Measurements from ENCODE around the gene XK. TPM values are rescaled to one million over a fixed set of nuclear protein-coding genes. Genes with fewer than 3 reads are reported as not detected.

XK gene
- total and polyA plus RNA-seq, 2 experiments from 2014 or later, result 0.29 to 1.5 TPM

DNA sequence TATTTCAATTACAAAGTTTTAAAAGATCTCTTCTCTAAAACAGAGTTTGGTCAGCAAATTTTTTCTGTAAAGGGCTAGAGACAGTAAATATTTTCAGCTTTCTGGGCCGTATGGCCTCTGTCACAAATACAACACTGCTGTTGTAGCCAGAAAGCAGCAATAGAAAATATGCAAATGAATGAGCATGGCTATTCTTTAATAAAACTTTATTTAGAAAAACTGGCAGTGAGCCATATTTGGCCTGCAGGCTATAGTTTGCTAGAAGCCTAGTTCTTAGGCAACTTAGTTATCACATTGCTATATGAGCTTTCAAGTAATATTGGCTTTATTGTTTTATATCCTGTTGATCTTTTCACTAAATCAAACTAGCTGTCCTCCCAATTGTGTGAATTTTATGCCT is 26.5 kb upstream of the XK start:
- Mint-ChIP-seq H3K36me3 (ENCODE audit: low read depth) (no peaks in the 10 kb centered on the region), H3K9me3 (no peaks in the 10 kb centered on the region), H3K4me3 (no peak overlapping the region), H3K27me3 (ENCODE audit: insufficient read depth, low read depth, poor library complexity) (no peaks in the 10 kb centered on the region), H3K4me1 (no peaks in the 10 kb centered on the region; the same call in 2 of the 3 replicates), H3K27ac (no peak overlapping the region)
- Histone ChIP-seq H3K9me2 (ENCODE audit: insufficient read depth) (no peaks in the 10 kb centered on the region), H3F3A (replicated peaks; ENCODE audit: low read depth) (no peaks in the 10 kb centered on the region), H3K4me1 (ENCODE audit: insufficient read depth) (no peaks in the 10 kb centered on the region), H2AFZ (no peak overlapping the region), H3K27me3 (ENCODE audit: insufficient read depth) (no peaks in the 10 kb centered on the region), H3K27ac (ENCODE audit: low read depth) (no peak overlapping the region), H4K20me1 (replicated peaks; ENCODE audit: insufficient read depth) (no peaks in the 10 kb centered on the region), H3K4me2 (no peak overlapping the region), H3K79me2 (replicated peaks; ENCODE audit: insufficient read depth) (no peaks in the 10 kb centered on the region), H3K36me3 (ENCODE audit: insufficient read depth) (no peaks in the 10 kb centered on the region), H3K4me3 (no peak overlapping the region)
- DNase-seq (ENCODE audit: low spot score) (no peak), ATAC-seq (no peak)
- TF ChIP-seq ZNF331 (CRISPR knock-in tag; IDR thresholded peaks at IDR 0.05; ENCODE audit: low read depth), result no peak

DNA sequence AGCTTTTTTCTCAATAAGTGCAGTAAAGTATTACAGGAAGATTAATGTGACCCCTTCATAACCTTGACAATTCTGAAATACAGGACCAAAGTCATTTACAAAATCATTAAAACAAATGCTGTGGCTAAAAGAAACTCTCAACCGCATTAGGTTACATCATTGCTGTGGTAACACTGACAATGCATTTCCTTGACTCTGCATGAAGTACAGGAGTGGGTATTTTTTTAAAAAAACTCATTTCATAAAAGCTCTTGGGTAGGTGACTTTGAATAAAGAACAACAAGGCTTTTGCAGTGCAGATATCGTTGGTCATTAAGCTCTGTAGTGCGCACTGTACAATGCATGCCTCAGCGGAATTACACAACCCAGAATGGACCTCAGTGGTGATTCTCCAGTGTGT is 23.4 kb upstream of the XK start:
- Histone ChIP-seq H3K36me3 (ENCODE audit: insufficient read depth) (no peaks in the 10 kb centered on the region), H3F3A (replicated peaks; ENCODE audit: low read depth) (no peaks in the 10 kb centered on the region), H4K20me1 (replicated peaks; ENCODE audit: insufficient read depth) (no peaks in the 10 kb centered on the region), H3K4me3 (no peak overlapping the region), H3K27ac (ENCODE audit: low read depth) (no peak overlapping the region), H3K79me2 (replicated peaks; ENCODE audit: insufficient read depth) (no peaks in the 10 kb centered on the region), H3K4me2 (no peak overlapping the region), H2AFZ (no peak overlapping the region), H3K27me3 (ENCODE audit: insufficient read depth) (no peaks in the 10 kb centered on the region), H3K4me1 (ENCODE audit: insufficient read depth) (no peaks in the 10 kb centered on the region), H3K9me2 (ENCODE audit: insufficient read depth) (no peaks in the 10 kb centered on the region)
- DNase-seq (ENCODE audit: low spot score) (no peak), ATAC-seq (no peak)
- no peaks in the 10 kb centered on the region for H3K27me3 Mint-ChIP-seq (ENCODE audit: insufficient read depth, low read depth, poor library complexity)
- H3K4me3 Mint-ChIP-seq, result no peak overlapping the region
- no peaks in the 10 kb centered on the region for H3K36me3 Mint-ChIP-seq (ENCODE audit: low read depth)
- H3K27ac Mint-ChIP-seq, result no peak overlapping the region
- H3K9me3 Mint-ChIP-seq, result no peaks in the 10 kb centered on the region
- H3K4me1 Mint-ChIP-seq, result no peaks in the 10 kb centered on the region
- TF ChIP-seq EZH2 (IDR thresholded peaks at IDR 0.05; ENCODE audit: low read depth, unreplicated experiment), result no peak
- no peak for TF ChIP-seq CREB1 (CRISPR knock-in tag; IDR thresholded peaks at IDR 0.05; ENCODE audit: low read depth)
- TF ChIP-seq NANOG (IDR thresholded peaks at IDR 0.05; ENCODE audit: borderline replicate concordance), result no peak
- no peak for TF ChIP-seq EZH2phosphoT487 (IDR thresholded peaks at IDR 0.05; ENCODE audit: unreplicated experiment)
- no peak for TF ChIP-seq JUNB (IDR thresholded peaks at IDR 0.05; ENCODE audit: unreplicated experiment)
- TF ChIP-seq, protein P1, sequence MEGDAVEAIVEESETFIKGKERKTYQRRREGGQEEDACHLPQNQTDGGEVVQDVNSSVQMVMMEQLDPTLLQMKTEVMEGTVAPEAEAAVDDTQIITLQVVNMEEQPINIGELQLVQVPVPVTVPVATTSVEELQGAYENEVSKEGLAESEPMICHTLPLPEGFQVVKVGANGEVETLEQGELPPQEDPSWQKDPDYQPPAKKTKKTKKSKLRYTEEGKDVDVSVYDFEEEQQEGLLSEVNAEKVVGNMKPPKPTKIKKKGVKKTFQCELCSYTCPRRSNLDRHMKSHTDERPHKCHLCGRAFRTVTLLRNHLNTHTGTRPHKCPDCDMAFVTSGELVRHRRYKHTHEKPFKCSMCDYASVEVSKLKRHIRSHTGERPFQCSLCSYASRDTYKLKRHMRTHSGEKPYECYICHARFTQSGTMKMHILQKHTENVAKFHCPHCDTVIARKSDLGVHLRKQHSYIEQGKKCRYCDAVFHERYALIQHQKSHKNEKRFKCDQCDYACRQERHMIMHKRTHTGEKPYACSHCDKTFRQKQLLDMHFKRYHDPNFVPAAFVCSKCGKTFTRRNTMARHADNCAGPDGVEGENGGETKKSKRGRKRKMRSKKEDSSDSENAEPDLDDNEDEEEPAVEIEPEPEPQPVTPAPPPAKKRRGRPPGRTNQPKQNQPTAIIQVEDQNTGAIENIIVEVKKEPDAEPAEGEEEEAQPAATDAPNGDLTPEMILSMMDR (conservative IDR thresholded peaks at IDR 0.05; ENCODE audit: low read depth in 2 of 2), result no peak
- TF ChIP-seq ZNF114 (CRISPR knock-in tag; IDR thresholded peaks at IDR 0.05), result no peak
- TF ChIP-seq, protein P2, sequence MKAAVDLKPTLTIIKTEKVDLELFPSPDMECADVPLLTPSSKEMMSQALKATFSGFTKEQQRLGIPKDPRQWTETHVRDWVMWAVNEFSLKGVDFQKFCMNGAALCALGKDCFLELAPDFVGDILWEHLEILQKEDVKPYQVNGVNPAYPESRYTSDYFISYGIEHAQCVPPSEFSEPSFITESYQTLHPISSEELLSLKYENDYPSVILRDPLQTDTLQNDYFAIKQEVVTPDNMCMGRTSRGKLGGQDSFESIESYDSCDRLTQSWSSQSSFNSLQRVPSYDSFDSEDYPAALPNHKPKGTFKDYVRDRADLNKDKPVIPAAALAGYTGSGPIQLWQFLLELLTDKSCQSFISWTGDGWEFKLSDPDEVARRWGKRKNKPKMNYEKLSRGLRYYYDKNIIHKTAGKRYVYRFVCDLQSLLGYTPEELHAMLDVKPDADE (IDR thresholded peaks at IDR 0.05), result no peak
- TF ChIP-seq, protein P3, sequence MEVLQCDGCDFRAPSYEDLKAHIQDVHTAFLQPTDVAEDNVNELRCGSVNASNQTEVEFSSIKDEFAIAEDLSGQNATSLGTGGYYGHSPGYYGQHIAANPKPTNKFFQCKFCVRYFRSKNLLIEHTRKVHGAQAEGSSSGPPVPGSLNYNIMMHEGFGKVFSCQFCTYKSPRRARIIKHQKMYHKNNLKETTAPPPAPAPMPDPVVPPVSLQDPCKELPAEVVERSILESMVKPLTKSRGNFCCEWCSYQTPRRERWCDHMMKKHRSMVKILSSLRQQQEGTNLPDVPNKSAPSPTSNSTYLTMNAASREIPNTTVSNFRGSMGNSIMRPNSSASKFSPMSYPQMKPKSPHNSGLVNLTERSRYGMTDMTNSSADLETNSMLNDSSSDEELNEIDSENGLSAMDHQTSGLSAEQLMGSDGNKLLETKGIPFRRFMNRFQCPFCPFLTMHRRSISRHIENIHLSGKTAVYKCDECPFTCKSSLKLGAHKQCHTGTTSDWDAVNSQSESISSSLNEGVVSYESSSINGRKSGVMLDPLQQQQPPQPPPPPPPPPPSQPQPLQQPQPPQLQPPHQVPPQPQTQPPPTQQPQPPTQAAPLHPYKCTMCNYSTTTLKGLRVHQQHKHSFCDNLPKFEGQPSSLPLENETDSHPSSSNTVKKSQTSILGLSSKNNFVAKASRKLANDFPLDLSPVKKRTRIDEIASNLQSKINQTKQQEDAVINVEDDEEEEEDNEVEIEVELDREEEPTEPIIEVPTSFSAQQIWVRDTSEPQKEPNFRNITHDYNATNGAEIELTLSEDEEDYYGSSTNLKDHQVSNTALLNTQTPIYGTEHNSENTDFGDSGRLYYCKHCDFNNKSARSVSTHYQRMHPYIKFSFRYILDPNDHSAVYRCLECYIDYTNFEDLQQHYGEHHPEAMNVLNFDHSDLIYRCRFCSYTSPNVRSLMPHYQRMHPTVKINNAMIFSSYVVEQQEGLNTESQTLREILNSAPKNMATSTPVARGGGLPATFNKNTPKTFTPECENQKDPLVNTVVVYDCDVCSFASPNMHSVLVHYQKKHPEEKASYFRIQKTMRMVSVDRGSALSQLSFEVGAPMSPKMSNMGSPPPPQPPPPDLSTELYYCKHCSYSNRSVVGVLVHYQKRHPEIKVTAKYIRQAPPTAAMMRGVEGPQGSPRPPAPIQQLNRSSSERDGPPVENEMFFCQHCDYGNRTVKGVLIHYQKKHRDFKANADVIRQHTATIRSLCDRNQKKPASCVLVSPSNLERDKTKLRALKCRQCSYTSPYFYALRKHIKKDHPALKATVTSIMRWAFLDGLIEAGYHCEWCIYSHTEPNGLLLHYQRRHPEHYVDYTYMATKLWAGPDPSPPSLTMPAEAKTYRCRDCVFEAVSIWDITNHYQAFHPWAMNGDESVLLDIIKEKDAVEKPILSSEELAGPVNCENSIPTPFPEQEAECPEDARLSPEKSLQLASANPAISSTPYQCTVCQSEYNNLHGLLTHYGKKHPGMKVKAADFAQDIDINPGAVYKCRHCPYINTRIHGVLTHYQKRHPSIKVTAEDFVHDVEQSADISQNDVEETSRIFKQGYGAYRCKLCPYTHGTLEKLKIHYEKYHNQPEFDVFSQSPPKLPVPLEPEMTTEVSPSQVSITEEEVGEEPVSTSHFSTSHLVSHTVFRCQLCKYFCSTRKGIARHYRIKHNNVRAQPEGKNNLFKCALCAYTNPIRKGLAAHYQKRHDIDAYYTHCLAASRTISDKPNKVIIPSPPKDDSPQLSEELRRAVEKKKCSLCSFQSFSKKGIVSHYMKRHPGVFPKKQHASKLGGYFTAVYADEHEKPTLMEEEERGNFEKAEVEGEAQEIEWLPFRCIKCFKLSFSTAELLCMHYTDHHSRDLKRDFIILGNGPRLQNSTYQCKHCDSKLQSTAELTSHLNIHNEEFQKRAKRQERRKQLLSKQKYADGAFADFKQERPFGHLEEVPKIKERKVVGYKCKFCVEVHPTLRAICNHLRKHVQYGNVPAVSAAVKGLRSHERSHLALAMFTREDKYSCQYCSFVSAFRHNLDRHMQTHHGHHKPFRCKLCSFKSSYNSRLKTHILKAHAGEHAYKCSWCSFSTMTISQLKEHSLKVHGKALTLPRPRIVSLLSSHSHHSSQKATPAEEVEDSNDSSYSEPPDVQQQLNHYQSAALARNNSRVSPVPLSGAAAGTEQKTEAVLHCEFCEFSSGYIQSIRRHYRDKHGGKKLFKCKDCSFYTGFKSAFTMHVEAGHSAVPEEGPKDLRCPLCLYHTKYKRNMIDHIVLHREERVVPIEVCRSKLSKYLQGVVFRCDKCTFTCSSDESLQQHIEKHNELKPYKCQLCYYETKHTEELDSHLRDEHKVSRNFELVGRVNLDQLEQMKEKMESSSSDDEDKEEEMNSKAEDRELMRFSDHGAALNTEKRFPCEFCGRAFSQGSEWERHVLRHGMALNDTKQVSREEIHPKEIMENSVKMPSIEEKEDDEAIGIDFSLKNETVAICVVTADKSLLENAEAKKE (CRISPR knock-in tag; IDR thresholded peaks at IDR 0.05), result no peak

Data from GM23338 (cell line).